ENCODE data around the gene GGA1.
"Not testable (repeated sequence)": the region's sequence is repeated elsewhere in the genome, so short reads cannot be mapped to it uniquely, and the experiment has no call there.

GGA1 gene

DNA sequence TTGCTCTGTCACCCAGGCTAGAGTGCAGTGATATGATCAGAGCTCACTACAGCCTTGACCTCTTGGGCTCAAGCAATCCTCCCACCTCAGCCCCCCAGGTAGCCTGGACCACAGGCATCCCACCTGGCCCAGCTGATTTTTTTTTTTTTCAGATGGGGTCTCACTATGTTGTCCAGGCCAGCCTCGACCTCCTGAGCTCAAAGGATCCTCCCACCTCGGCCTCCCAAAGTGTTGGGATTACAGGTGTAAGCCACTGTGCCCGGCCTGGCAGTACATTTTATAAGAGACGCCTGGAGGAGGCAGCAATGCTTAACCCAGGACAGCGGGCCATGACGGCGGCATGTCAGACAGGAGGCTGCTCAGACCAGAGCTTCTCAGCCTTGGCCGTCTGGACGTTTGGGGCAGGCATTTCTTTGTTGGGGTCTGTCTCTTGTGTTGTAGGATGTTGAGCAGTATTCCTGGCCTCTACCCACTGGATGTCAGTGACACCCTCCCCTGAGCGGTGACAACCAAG is 33.1 kb upstream of the GGA1 start:
- H3K4me3 ChIP-seq (ENCODE audit: low read depth, low read length): no peak overlapping the region
- CTCF ChIA-PET: interaction anchor here (0.9 to 22.2 kb wide), 8 partner anchors 8 to 117 kb away, joined by 3 to 728 read pairs (median 8); no protein-coding TSS in a partner anchor
- TF ChIP-seq, protein P1, sequence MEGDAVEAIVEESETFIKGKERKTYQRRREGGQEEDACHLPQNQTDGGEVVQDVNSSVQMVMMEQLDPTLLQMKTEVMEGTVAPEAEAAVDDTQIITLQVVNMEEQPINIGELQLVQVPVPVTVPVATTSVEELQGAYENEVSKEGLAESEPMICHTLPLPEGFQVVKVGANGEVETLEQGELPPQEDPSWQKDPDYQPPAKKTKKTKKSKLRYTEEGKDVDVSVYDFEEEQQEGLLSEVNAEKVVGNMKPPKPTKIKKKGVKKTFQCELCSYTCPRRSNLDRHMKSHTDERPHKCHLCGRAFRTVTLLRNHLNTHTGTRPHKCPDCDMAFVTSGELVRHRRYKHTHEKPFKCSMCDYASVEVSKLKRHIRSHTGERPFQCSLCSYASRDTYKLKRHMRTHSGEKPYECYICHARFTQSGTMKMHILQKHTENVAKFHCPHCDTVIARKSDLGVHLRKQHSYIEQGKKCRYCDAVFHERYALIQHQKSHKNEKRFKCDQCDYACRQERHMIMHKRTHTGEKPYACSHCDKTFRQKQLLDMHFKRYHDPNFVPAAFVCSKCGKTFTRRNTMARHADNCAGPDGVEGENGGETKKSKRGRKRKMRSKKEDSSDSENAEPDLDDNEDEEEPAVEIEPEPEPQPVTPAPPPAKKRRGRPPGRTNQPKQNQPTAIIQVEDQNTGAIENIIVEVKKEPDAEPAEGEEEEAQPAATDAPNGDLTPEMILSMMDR (IDR thresholded peaks at IDR 0.05; ENCODE audit: insufficient read depth, low read length, missing control alignments): no peak
- DNase-seq (ENCODE audit: low read depth, low spot score): no peak
- POLR2A ChIA-PET: no interaction called here

DNA sequence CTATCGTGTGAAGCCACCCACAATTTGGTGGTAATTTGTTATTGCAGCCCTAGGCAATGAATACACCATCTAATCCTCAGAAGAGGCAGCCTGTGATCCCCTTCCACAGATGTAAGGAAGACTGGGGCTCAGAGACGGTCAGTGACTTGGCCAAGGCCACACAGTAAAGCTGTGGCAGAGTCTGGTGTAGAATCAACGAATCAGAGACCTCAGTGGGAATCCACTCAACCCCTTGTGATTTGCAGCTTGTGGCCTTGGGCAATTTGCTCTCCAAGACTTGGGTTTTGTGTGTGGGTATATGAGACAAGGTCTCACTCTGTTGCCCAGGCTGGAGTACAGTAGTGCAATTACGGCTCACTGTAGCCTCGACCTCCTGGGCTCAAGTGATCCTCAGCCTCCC is 30.6 kb upstream of the GGA1 start:
- TF ChIP-seq, protein P1 (IDR thresholded peaks at IDR 0.05; ENCODE audit: insufficient read depth, low read length, missing control alignments): no peak
- no peak overlapping the region for H3K4me3 ChIP-seq (ENCODE audit: low read depth, low read length)
- CTCF ChIA-PET: interaction anchor here (1.4 to 6.1 kb wide), 2 partner anchors 11 to 14 kb away, joined by 4 to 52 read pairs; no protein-coding TSS in a partner anchor
- POLR2A ChIA-PET: no interaction called here
- DNase-seq (ENCODE audit: low read depth, low spot score): no peak

DNA sequence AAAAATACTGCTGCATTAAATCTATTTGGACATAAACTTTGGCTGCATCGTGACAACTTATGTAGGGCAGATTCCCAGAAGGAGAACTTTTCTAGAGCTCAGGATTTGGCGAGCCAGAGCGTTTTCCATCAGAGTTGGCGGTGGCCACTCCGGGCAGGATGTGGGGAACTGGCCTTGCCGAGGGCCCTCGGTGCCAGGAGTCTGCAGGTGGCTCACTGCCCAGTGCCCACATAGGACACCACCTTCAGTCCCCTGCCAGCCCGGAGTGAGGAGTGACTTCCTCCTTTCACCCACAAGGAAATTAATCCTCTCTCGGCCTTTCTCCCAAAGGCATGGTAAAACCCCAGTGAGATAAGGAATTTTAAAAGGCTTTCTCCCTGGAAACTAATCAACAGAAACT is 27.1 kb upstream of the GGA1 start:
- ChIA-PET POLR2A (no interaction called here), CTCF (interaction anchor here (2.2 to 19.7 kb wide), 4 partner anchors 10 to 36 kb away, joined by 9 to 591 read pairs (median 34); no protein-coding TSS in a partner anchor)
- H3K4me3 ChIP-seq (ENCODE audit: low read depth, low read length): no peak overlapping the region
- TF ChIP-seq, protein P1 (IDR thresholded peaks at IDR 0.05; ENCODE audit: insufficient read depth, low read length, missing control alignments): no peak
- no peak for DNase-seq (ENCODE audit: low read depth, low spot score)

DNA sequence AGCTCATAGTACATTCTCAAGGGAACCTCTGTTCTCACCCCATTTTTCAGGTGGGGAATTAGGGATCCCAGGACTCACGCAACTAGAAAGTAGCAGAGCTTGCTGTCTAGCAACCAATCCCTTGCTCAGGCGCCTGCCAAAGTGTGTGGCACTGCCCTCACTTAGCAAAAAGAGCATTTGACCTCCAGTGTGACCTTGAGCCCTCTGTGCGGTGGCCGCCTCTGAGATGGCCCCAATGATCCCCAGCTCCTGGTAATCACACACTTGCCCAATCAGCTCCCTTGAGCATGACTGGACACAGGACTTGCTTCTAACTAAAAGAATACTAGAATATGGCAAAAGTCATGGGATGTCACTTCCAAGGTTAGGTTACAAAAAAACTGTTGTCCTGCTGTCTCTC is 26.1 kb upstream of the GGA1 start:
- no peak overlapping the region for H3K4me3 ChIP-seq (ENCODE audit: low read depth, low read length)
- ChIA-PET POLR2A (interaction anchor here (0.7 kb wide), 1 partner anchor 8 kb away, joined by 3 read pairs; no protein-coding TSS in a partner anchor), CTCF (interaction anchor here (0.9 to 19.7 kb wide), 11 partner anchors 9 to 209 kb away, joined by 3 to 591 read pairs (median 3); no protein-coding TSS in a partner anchor)
- DNase-seq (ENCODE audit: low read depth, low spot score): no peak
- TF ChIP-seq, protein P1 (IDR thresholded peaks at IDR 0.05; ENCODE audit: insufficient read depth, low read length, missing control alignments): no peak

DNA sequence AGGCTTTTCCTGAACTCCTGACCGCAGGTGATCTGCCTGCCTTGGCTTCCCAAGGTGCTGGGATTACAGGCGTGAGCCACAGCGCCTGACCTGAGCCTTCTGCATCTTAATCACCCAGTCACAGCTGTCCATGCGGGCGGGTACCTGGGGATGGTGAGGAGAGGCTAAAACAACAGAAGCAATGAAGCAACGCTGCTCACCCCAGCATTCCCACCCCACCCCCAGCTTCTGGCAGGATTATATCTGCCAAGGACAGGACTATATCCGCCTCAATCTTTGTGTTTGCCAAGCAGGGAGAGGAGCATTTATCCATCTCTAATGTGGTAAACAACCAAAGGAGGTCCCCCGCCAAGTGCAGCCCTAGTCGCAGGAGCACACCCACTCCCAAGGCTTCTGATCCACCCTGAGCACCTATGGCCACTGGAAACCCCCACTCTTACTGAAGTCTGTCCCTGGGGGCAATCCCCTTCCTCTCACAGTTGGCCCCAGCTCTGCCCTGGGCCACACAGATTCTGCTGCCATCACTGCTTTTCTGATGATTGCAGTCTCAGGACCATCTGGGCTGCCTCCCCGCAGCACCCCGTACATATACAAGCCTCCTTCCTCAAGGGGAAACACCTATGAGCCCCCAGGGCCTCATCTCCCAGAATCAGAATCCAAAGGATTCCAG is 20.0 kb upstream of the GGA1 start:
- no peak overlapping the region for H3K4me3 ChIP-seq (ENCODE audit: low read depth, low read length)
- ChIA-PET CTCF (interaction anchor here (5.4 to 19.7 kb wide), 3 partner anchors 16 to 43 kb away, joined by 171 to 591 read pairs (median 174); partner anchors contain the start of gene GGA1), POLR2A (no interaction called here)
- TF ChIP-seq, protein P1 (IDR thresholded peaks at IDR 0.05; ENCODE audit: insufficient read depth, low read length, missing control alignments): no peak
- no peak for DNase-seq (ENCODE audit: low read depth, low spot score)

DNA sequence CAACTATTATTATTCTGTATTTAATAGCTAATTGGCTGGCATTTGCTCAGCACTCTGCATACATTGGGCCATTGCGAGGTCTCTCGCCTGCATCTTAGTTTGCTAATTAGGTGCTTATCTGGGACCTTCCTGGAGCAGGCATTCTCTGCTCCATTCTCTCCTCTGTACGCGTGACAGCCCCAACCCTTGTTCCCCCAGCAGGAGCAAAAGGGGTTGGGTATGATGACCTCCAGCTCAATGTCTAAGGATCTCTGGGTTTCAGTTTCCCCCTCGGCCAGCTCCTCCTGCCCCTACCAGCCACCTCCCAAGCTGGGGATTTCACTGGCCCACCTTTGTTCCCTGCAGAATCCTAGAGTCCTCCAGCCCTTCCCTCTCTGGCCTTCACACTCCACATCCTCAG is 19.0 kb upstream of the GGA1 start:
- DNase-seq (ENCODE audit: low read depth, low spot score): no peak
- ChIA-PET POLR2A (no interaction called here), CTCF (interaction anchor here (1.1 to 19.7 kb wide), 5 partner anchors 8 to 54 kb away, joined by 3 to 591 read pairs (median 171); partner anchors contain the start of genes GGA1 and LGALS2)
- H3K4me3 ChIP-seq (ENCODE audit: low read depth, low read length): no peak overlapping the region
- TF ChIP-seq, protein P1 (IDR thresholded peaks at IDR 0.05; ENCODE audit: insufficient read depth, low read length, missing control alignments): no peak

DNA sequence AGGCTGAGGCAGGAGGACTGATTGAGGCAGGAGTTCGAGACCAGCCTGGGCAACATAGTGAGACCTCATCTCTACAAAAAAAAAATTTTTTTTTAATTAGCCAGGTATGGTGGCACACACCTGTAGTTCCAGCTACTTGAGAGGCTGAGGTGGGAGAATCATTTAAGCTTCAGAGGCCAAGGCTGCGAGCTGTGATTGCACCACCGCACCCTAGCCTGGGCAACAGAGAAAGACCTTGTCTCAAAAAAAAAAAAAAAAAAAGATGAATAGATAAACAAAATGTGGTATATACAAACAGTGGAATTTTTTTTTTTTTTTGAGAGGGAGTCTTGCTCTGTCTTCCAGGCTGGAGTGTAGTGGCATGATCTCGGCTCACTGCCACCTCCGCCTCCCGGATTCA is 17.6 kb upstream of the GGA1 start:
- ChIA-PET POLR2A (interaction anchor here (0.6 kb wide), 1 partner anchor 11 kb away, joined by 3 read pairs; no protein-coding TSS in a partner anchor), CTCF (interaction anchor here (1.2 to 19.7 kb wide), 8 partner anchors 9 to 274 kb away, joined by 3 to 591 read pairs (median 35); partner anchors contain the start of genes CDC42EP1, GGA1 and LGALS2)
- not testable (repeated sequence) for DNase-seq (ENCODE audit: low read depth, low spot score); H3K4me3 ChIP-seq (ENCODE audit: low read depth, low read length)

All from AG04449 (cell line).